SK-N-SH (cell line): ENCODE measurements around the gene ADAMTS16. TPM values are rescaled to one million over a fixed set of nuclear protein-coding genes. Genes with fewer than 3 reads are reported as not detected.
A peak's percentile ranks its signal among the peaks of the same experiment; 100 is the strongest.

Experiments used
- CTCF ChIA-PET: fragments of 300-600, 350-600 bp; formaldehyde crosslinking; extraction: SDS; loops from one replicate; lab custom pipeline; 2021; lab: Yijun Ruan, JAX
- POLR2A ChIA-PET: fragments of 350-600 bp; sonication (Branson Sonifier 250); formaldehyde crosslinking; extraction: SDS; loops from one replicate; lab custom pipeline; 2020; ENCODE audit warnings: antibody characterized with exemption, inconsistent platforms; lab: Yijun Ruan, JAX
- DNase-seq: peaks from one replicate; pipeline ENCODE4 v3.0.0; 2012
- H2AFZ ChIP-seq: fragments of 200-600 bp; sonication (generic); 2 replicates; pipeline ENCODE4 v1.8.1; 2016; ENCODE audit warnings: antibody characterized with exemption, mild to moderate bottlenecking, low read depth
- H3F3A ChIP-seq: fragments of 200-600 bp; sonication (generic); replicated peaks from 2 replicates; pipeline ENCODE3; 2016; ENCODE audit warnings: antibody characterized with exemption, mild to moderate bottlenecking; ENCODE audit not compliant: insufficient read depth
- H3K27ac ChIP-seq, 2 experiments: fragments of 200-500 bp in 1 of 2; fragments of 200-600 bp in 1 of 2; sonication (Bioruptor generic) in 1 of 2; sonication (generic), shearing (Covaris generic) in 1 of 2; 2 replicates each; pipeline versions ENCODE4 v1.5.1 to v1.6.1; 2014 to 2016; ENCODE audit warnings: low read depth in 2 of 2, inconsistent platforms in 1 of 2, low read length in 1 of 2, mild to moderate bottlenecking in 1 of 2, mixed read lengths in 1 of 2
- H3K27me3 ChIP-seq: fragments of 200-600 bp; sonication (generic), shearing (Covaris generic); 2 replicates; pipeline ENCODE4 v1.6.1; 2016; ENCODE audit warnings: mixed run types; ENCODE audit not compliant: insufficient read depth
- H3K36me3 ChIP-seq, 2 experiments: fragments of 200-500 bp in 1 of 2; fragments of 200-600 bp in 1 of 2; sonication (Bioruptor generic) in 1 of 2; sonication (generic) in 1 of 2; replicated peaks in 1 of 2; 2 replicates each; pipeline versions ENCODE3 to v1.5.1; 2014 to 2016; ENCODE audit warnings: low read length in 1 of 2, mild to moderate bottlenecking in 1 of 2; ENCODE audit not compliant: insufficient read depth in 2 of 2, control insufficient read depth in 1 of 2
- H3K4me1 ChIP-seq, 2 experiments: fragments of 200-500 bp in 1 of 2; fragments of 200-600 bp in 1 of 2; sonication (Bioruptor generic) in 1 of 2; sonication (generic), shearing (Covaris generic) in 1 of 2; 2 replicates each; pipeline versions ENCODE4 v1.5.1 to v1.6.1; 2014 to 2016; ENCODE audit warnings: low read depth in 1 of 2, low read length in 1 of 2, mixed run types in 1 of 2; ENCODE audit not compliant: insufficient read depth in 2 of 2, control insufficient read depth in 1 of 2
- H3K4me2 ChIP-seq: fragments of 200-600 bp; sonication (generic), shearing (Covaris generic); 2 replicates; pipeline ENCODE4 v1.6.1; 2017; ENCODE audit warnings: mixed run types
- H3K4me3 ChIP-seq, 2 experiments: fragments of 200-500 bp in 1 of 2; fragments of 200-600 bp in 1 of 2; sonication (Bioruptor generic) in 1 of 2; sonication (generic), shearing (Covaris generic) in 1 of 2; 2 replicates each; pipeline versions ENCODE4 v1.5.1 to v1.8.1; 2014 to 2016; ENCODE audit warnings: low read depth in 2 of 2, inconsistent platforms in 1 of 2, low read length in 1 of 2, mild to moderate bottlenecking in 1 of 2, mixed read lengths in 1 of 2, moderate library complexity in 1 of 2
- H3K79me2 ChIP-seq: fragments of 200-600 bp; sonication (generic); 2 replicates; pipeline ENCODE4 v1.8.1; 2017; ENCODE audit warnings: mild to moderate bottlenecking; ENCODE audit not compliant: insufficient read depth
- H3K9ac ChIP-seq: fragments of 200-600 bp; sonication (generic); 2 replicates; pipeline ENCODE4 v1.6.1; 2017; ENCODE audit warnings: mixed run types
- H3K9me2 ChIP-seq: fragments of 200-600 bp; sonication (generic); 2 replicates; pipeline ENCODE4 v1.6.1; 2017; ENCODE audit warnings: mixed run types
- H3K9me3 ChIP-seq: fragments of 200-600 bp; sonication (generic); 2 replicates; pipeline ENCODE4 v1.6.1; 2017; ENCODE audit warnings: mixed run types, mild to moderate bottlenecking, moderate library complexity
- H4K20me1 ChIP-seq: fragments of 200-600 bp; sonication (generic); 2 replicates; pipeline ENCODE4 v1.6.1; 2017; ENCODE audit warnings: mild to moderate bottlenecking, mixed run types; ENCODE audit not compliant: insufficient read depth
- CHD2 ChIP-seq: fragments of 150-350 bp; IDR thresholded peaks from 2 replicates; pipeline ENCODE4 v1.6.1; 2018; ENCODE audit warnings: low read length; ENCODE audit not compliant: partially characterized antibody
- CTCF ChIP-seq: fragments of 200-600 bp; sonication (generic); IDR thresholded peaks from 2 replicates; pipeline ENCODE4 v1.6.1; 2017; ENCODE audit warnings: antibody characterized with exemption, mild to moderate bottlenecking, moderate library complexity
- ELF1 ChIP-seq: IDR thresholded peaks from 2 replicates; pipeline ENCODE4 v1.4.0; 2012
- EP300 ChIP-seq, 2 experiments: IDR thresholded peaks; 2 replicates each; pipeline versions ENCODE4 v1.4.0 to v1.6.1; 2012; ENCODE audit warnings: borderline replicate concordance in 1 of 2, low read depth in 1 of 2, low read length in 1 of 2
- EZH2phosphoT487 ChIP-seq: fragments of 200-600 bp; sonication (generic); IDR thresholded peaks from 2 replicates; pipeline ENCODE4 v1.6.1; 2017; ENCODE audit warnings: low read depth, mixed run types, mild to moderate bottlenecking, antibody characterized with exemption, moderate library complexity, borderline replicate concordance
- FOSL2 ChIP-seq: IDR thresholded peaks from 2 replicates; pipeline ENCODE4 v1.4.0; 2012; ENCODE audit warnings: low read depth, mild to moderate bottlenecking, moderate library complexity, borderline replicate concordance
- FOXJ3 ChIP-seq: sonication (generic); formaldehyde crosslinking; IDR thresholded peaks from 2 replicates; pipeline ENCODE4 v1.5.1; 2020; ENCODE audit warnings: mild to moderate bottlenecking, missing genetic modification reagents
- FOXM1 ChIP-seq: IDR thresholded peaks from 2 replicates; pipeline ENCODE4 v1.4.0; 2012; ENCODE audit warnings: low read depth, mild to moderate bottlenecking
- GABPA ChIP-seq: IDR thresholded peaks from 2 replicates; pipeline ENCODE4 v1.4.0; 2012; ENCODE audit warnings: low read depth, mild to moderate bottlenecking
- GATA2 ChIP-seq: sonication (generic); formaldehyde crosslinking; IDR thresholded peaks from 2 replicates; pipeline ENCODE4 v1.5.0; 2020; ENCODE audit warnings: mild to moderate bottlenecking, missing genetic modification reagents
- IRF3 ChIP-seq: fragments of 150-350 bp; IDR thresholded peaks from 2 replicates; pipeline ENCODE4 v1.6.1; 2016; ENCODE audit warnings: mild to moderate bottlenecking, low read depth, low read length
- JUND ChIP-seq: IDR thresholded peaks from 2 replicates; pipeline ENCODE4 v1.4.0; 2012
- MAX ChIP-seq: IDR thresholded peaks from 2 replicates; pipeline ENCODE4 v1.4.0; 2012; ENCODE audit warnings: low read depth
- MEF2A ChIP-seq: IDR thresholded peaks from 2 replicates; pipeline ENCODE4 v1.4.0; 2012; ENCODE audit warnings: low read depth, borderline replicate concordance
- MXI1 ChIP-seq: IDR thresholded peaks from 2 replicates; pipeline ENCODE4 v1.6.1; 2012; ENCODE audit warnings: mild to moderate bottlenecking, low read depth, low read length, improper control_type of control experiment
- NFIC ChIP-seq: IDR thresholded peaks from 2 replicates; pipeline ENCODE4 v1.4.0; 2012; ENCODE audit warnings: borderline replicate concordance
- NRF1 ChIP-seq: IDR thresholded peaks from 2 replicates; pipeline ENCODE4 v1.6.1; 2012; ENCODE audit warnings: low read depth, mild to moderate bottlenecking, low read length
- PBX3 ChIP-seq: IDR thresholded peaks from 2 replicates; pipeline ENCODE4; 2012
- POLR2AphosphoS5 ChIP-seq: IDR thresholded peaks from 2 replicates; pipeline ENCODE4 v1.6.1; 2012; ENCODE audit warnings: low read depth, low read length
- RAD21 ChIP-seq: IDR thresholded peaks from 2 replicates; pipeline ENCODE4 v1.6.1; 2012; ENCODE audit warnings: mild to moderate bottlenecking, low read length
- RFX5 ChIP-seq: IDR thresholded peaks from 2 replicates; pipeline ENCODE4 v1.6.1; 2012; ENCODE audit warnings: mild to moderate bottlenecking, improper control_type of control experiment, low read length
- RXRA ChIP-seq: IDR thresholded peaks from 2 replicates; pipeline ENCODE4 v1.4.0; 2012; ENCODE audit warnings: low read depth, mild to moderate bottlenecking, borderline replicate concordance
- SIN3A ChIP-seq: IDR thresholded peaks from 2 replicates; pipeline ENCODE4 v1.6.1; 2012; ENCODE audit warnings: low read depth, mild to moderate bottlenecking, low read length, moderate library complexity, borderline replicate concordance
- TCF12 ChIP-seq: IDR thresholded peaks from 2 replicates; pipeline ENCODE4 v1.4.0; 2012
- TEAD4 ChIP-seq: IDR thresholded peaks from 2 replicates; pipeline ENCODE4 v1.4.0; 2012; ENCODE audit warnings: mild to moderate bottlenecking, borderline replicate concordance; ENCODE audit not compliant: insufficient read depth
- USF1 ChIP-seq: IDR thresholded peaks from 2 replicates; pipeline ENCODE4 v1.4.0; 2012; ENCODE audit warnings: low read depth, borderline replicate concordance
- YY1 ChIP-seq: IDR thresholded peaks from 2 replicates; pipeline ENCODE4 v1.4.0; 2012; ENCODE audit warnings: low read depth, mild to moderate bottlenecking
- ZBTB33 ChIP-seq: IDR thresholded peaks from 2 replicates; pipeline ENCODE4 v1.4.0; 2012; ENCODE audit warnings: low read depth, borderline replicate concordance
- WGBS: methylation state at CpG from one replicate; pipeline ENCODE4 v1.1.6; 2017; ENCODE audit warnings: low lambda C conversion rate; 5-methylcytosine and 5-hydroxymethylcytosine counted together
- polyA plus RNA-seq, 3 experiments: library from polyadenylated mRNA; depleted of rRNA; stranded (reverse); fragments of >200 nt; gene quantifications; 2 replicates each; pipeline ENCODE4 v1.2.3, GENCODE V29; 2012

ADAMTS16 gene
- polyA plus RNA-seq, 1 of the 3 experiments (the other 2 are of a cell fraction): not detected

GRCh38 chr5:5340206-5340729 lies 200.1 kb downstream of the ADAMTS16 start:
- Histone ChIP-seq H3K27me3 (no peaks in the 10 kb centered on the region), H4K20me1 (no peaks in the 10 kb centered on the region), H3K9ac (0 out of 2 replicates have a peak overlapping the region, but pooled peaks have one; percentile 36), H2AFZ (peak overlapping the region; percentile 61), H3K27ac (peak overlapping the region; percentile 65 to 82), H3K4me1 (peaks cover 29 to 39% of the 10 kb centered on the region in 2 experiments), H3K4me2 (peak overlapping the region; percentile 71; the same call in 1 of the 2 replicates), H3K79me2 (no peaks in the 10 kb centered on the region), H3K36me3 (no peaks in the 10 kb centered on the region), H3F3A (peaks cover 25% of the 10 kb centered on the region), H3K9me2 (no peaks in the 10 kb centered on the region), H3K4me3 (no peak overlapping the region), H3K9me3 (no peaks in the 10 kb centered on the region)
- ChIA-PET POLR2A (interaction anchor here (1.1 kb wide), 1 partner anchor 82 kb away, joined by 3 read pairs; the partner anchor contains the start of gene ICE1), CTCF (interaction anchor here (0.7 to 1.5 kb wide), 5 partner anchors 11 to 198 kb away, joined by 3 to 6 read pairs (median 5); no protein-coding TSS in a partner anchor)
- 6% methylated on average over 15 of the region's 15 CpGs for WGBS
- peak; percentile 88 for DNase-seq
- TF ChIP-seq YY1 (0 out of 2 replicates have a peak, but pooled peaks have one; percentile 42), MXI1 (0 out of 2 replicates have a peak, but pooled peaks have one; percentile 33), CHD2 (peak; percentile 93), EP300 (IDR thresholded peaks at IDR 0.05; ENCODE audit: borderline replicate concordance in 1 of 2, low read depth in 1 of 2, low read length in 1 of 2) (peak; percentile 78 to 96), ZBTB33 (peak; percentile 75), MEF2A (0 out of 2 replicates have a peak, but pooled peaks have one; percentile 13), RAD21 (peak; percentile 63), RFX5 (no peak), RXRA (peak; percentile 73; the same call in 1 of the 2 replicates), CTCF (peak; percentile 77), TEAD4 (peak; percentile 97), ELF1 (0 out of 2 replicates have a peak, but pooled peaks have one; percentile 31), GABPA (no peak), POLR2AphosphoS5 (peak; percentile 78; the same call in 1 of the 2 replicates), IRF3 (no peak), TCF12 (peak; percentile 99), NRF1 (no peak), EZH2phosphoT487 (no peak), NFIC (peak; percentile 46), FOXM1 (peak; percentile 54; the same call in 1 of the 2 replicates), PBX3 (peak; percentile 97), FOXJ3 (CRISPR knock-in tag) (peak; percentile 91), FOSL2 (peak; percentile 98), JUND (peak; percentile 97), MAX (peak; percentile 94), SIN3A (0 out of 2 replicates have a peak, but pooled peaks have one; percentile 54), GATA2 (peak; percentile 90), USF1 (peak; percentile 30; the same call in 1 of the 2 replicates)
